ENCODE data around the gene MDC1. TPM values are rescaled to one million over a fixed set of nuclear protein-coding genes. Genes with fewer than 3 reads are reported as not detected.

The MDC1 gene
- total RNA-seq, 1 donor from 2014 or later = 58.5 TPM

DNA sequence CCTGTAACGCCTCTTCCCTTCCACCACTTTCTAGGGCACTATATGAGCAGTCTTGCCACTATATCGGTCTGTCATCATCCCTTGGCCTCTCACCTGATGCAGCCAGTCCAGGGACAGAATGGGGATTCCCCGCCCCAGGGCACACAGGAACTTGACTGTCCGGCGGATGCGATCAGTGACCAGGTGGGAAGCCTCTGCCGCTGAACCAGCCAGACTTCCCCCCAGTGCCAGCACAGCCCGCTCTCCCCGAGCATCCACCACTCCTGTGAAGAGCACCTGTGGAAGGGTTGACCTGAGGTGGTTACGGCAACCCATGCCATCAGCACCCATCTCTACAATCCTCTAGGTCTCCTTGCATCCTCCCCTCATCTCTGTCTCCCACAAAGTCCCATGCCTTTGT lies 14.1 kb downstream of the MDC1 start:
- H3K27me3 Mint-ChIP-seq = no peaks in the 10 kb centered on the region
- no peaks in the 10 kb centered on the region for H3K4me1 Mint-ChIP-seq (ENCODE audit: low read depth)
- no peak for DNase-seq (ENCODE audit: low spot score, unreplicated experiment)
- H3K27ac Mint-ChIP-seq = no peak overlapping the region
- TF ChIP-seq CTCF (IDR thresholded peaks at IDR 0.05; ENCODE audit: unreplicated experiment) = no peak
- H3K36me3 Mint-ChIP-seq (ENCODE audit: insufficient read depth) = peaks cover 31% of the 10 kb centered on the region
- no peak overlapping the region for H3K4me3 Mint-ChIP-seq (ENCODE audit: low read depth)
- H3K9me3 Mint-ChIP-seq (ENCODE audit: low read depth) = no peaks in the 10 kb centered on the region

DNA sequence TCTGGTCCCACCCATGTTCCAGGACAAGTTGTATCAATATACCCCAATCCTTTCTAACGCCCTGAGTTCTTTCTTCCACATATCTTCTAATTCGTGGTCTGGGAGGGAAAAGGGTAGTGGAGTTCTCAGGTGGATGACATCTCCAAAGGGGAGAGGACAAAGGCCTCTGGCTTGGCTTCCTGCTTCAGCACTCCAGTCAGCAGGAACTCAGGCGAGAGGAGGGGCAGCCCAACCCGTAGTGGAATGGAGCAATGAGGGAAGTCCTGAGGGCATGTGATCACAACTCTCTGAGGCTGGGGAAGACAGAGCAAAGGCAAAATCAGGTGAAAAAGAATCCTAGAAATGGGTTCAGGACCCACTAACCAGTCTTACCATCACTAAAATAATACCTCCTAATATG lies 16.7 kb downstream of the MDC1 start:
- TF ChIP-seq CTCF (IDR thresholded peaks at IDR 0.05; ENCODE audit: unreplicated experiment) = no peak
- no peaks in the 10 kb centered on the region for H3K27me3 Mint-ChIP-seq
- H3K9me3 Mint-ChIP-seq (ENCODE audit: low read depth) = no peaks in the 10 kb centered on the region
- H3K4me3 Mint-ChIP-seq (ENCODE audit: low read depth) = no peak overlapping the region
- DNase-seq (ENCODE audit: low spot score, unreplicated experiment) = no peak
- H3K27ac Mint-ChIP-seq = no peak overlapping the region
- H3K4me1 Mint-ChIP-seq (ENCODE audit: low read depth) = peaks cover under 1% of the 10 kb centered on the region
- peaks cover 22% of the 10 kb centered on the region for H3K36me3 Mint-ChIP-seq (ENCODE audit: insufficient read depth)

- no peak for DNase-seq (ENCODE audit: low spot score, unreplicated experiment)
- peaks cover 8% of the 10 kb centered on the region for H3K4me1 Mint-ChIP-seq (ENCODE audit: low read depth)
- H3K36me3 Mint-ChIP-seq (ENCODE audit: insufficient read depth) = peaks cover 5% of the 10 kb centered on the region
Measured at GRCh38 chr6:30696432-30696831, 20.6 kb downstream of the MDC1 start.

GRCh38 chr6:30691208-30691847 lies 25.8 kb downstream of the MDC1 start:
- Mint-ChIP-seq H3K4me1 (ENCODE audit: low read depth) (peaks cover 31% of the 10 kb centered on the region), H3K27ac (peak overlapping the region; percentile 79), H3K9me3 (ENCODE audit: low read depth) (no peaks in the 10 kb centered on the region), H3K4me3 (ENCODE audit: low read depth) (peak overlapping the region; percentile 92), H3K27me3 (no peaks in the 10 kb centered on the region), H3K36me3 (ENCODE audit: insufficient read depth) (no peaks in the 10 kb centered on the region)
- DNase-seq (ENCODE audit: low spot score, unreplicated experiment) = no peak
- TF ChIP-seq CTCF (IDR thresholded peaks at IDR 0.05; ENCODE audit: unreplicated experiment) = no peak

More at GRCh38 chr6:30696432-30696831, 20.6 kb downstream of the MDC1 start:
- Mint-ChIP-seq H3K4me3 (ENCODE audit: low read depth) (no peak overlapping the region), H3K27me3 (no peaks in the 10 kb centered on the region), H3K9me3 (ENCODE audit: low read depth) (no peaks in the 10 kb centered on the region), H3K27ac (no peak overlapping the region)
- no peak for TF ChIP-seq CTCF (IDR thresholded peaks at IDR 0.05; ENCODE audit: unreplicated experiment)

DNA sequence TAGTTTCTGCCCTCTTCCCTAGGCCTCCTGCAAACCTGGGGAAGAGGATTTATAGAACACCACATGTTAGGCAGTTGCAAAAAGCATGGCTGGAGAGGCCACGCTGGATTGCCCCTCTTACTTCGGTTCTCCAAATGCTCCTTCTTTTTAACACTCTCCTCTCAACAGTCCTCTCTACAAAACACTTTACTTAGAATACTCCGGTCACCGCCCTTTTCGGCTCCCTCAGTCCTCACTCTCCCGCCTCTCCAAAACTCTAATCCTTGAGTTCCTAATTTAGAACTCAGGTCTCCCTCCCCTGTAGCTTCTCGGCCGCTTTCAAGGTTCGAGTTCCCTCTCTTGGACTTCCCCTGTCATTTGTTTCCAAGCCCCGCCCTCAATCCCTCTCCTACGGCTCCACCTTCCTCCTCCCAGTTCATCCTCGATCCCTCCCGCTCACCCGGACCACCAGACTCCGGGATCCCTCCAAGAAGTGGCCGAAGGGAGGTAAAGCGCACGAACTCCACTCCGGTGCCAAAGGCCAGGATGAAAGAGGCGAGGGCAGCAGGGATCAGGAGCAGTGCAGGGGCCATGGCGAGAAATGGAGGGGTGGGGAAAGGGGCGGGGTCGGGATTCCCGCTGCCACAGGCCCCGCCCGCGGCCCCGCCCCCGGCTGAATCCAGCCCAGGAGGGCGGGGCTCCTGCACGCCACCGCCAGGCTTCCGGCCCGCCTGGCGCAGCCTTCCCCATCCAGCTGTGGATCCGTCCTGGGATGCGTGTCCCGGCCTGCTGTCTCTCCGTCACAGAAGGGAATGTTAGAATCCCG lies 26.5 kb downstream of the MDC1 start, which contains the start of gene NRM:
Gene NRM (minus strand): TSS at position 582 of the 805 bp plus-strand sequence. CDS start 10 bp downstream, at position 572.
- Mint-ChIP-seq H3K36me3 (ENCODE audit: insufficient read depth) (no peaks in the 10 kb centered on the region), H3K4me1 (ENCODE audit: low read depth) (peaks cover 35% of the 10 kb centered on the region), H3K4me3 (ENCODE audit: low read depth) (peak within 1 kb of the TSS; percentile 92), H3K27me3 (no peaks in the 10 kb centered on the region), H3K27ac (peak within 1 kb of the TSS; percentile 92), H3K9me3 (ENCODE audit: low read depth) (no peaks in the 10 kb centered on the region)
- DNase-seq (ENCODE audit: low spot score, unreplicated experiment) = peak; percentile 69
- TF ChIP-seq CTCF (IDR thresholded peaks at IDR 0.05; ENCODE audit: unreplicated experiment) = no peak

Data from progenitor cell of endocrine pancreas (in vitro differentiated cells).